Measurements from ENCODE around the gene SFTPA1. TPM values are rescaled to one million over a fixed set of nuclear protein-coding genes. Genes with fewer than 3 reads are reported as not detected.
"Not testable (repeated sequence)": the region's sequence is repeated elsewhere in the genome, so short reads cannot be mapped to it uniquely, and the experiment has no call there.

SFTPA1 gene
- total RNA-seq, 6 donors from 2014 or later, result 5,575 to 14,730 (median 10,328) TPM

DNA sequence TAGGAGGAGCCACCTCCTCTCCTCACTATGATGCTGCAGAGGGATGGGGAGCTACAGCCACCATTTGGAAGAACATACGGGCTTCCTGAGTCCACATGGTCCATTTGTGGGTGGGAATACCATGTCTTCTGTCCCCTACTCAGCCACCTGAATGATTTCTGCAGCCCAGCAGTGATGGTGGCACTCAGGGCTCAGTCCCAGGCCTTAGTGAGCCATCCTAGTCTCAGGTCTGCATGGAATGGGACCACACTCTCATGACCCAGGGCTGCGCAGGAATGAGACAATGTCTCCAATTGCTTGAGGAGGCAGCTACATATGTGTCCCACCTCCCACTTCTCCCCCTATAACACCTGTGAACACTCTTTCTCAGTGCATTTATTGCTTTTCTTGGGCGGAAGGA lies 4.8 kb downstream of the SFTPA1 start:
- ATAC-seq (ENCODE audit: low FRiP score in 2 of 2) (peak; percentile 15 to 19), DNase-seq (no peak)
- H3K4me3 ChIP-seq, result no peak overlapping the region
- no peaks in the 10 kb centered on the region for H3K27me3 ChIP-seq
- no peaks in the 10 kb centered on the region for H3K36me3 ChIP-seq
- no peaks in the 10 kb centered on the region for H3K9me3 ChIP-seq
- TF ChIP-seq POLR2AphosphoS5 (IDR thresholded peaks at IDR 0.05) (no peak), POLR2A (IDR thresholded peaks at IDR 0.05) (peak in 1 of 4 donors; percentile 86), EP300 (IDR thresholded peaks at IDR 0.05) (no peak)
- no peak overlapping the region for H3K27ac ChIP-seq
- no peaks in the 10 kb centered on the region for H3K4me1 ChIP-seq
- WGBS, 2 donors, result 64 to 73% methylated on average over 3 of the region's 3 CpGs

DNA sequence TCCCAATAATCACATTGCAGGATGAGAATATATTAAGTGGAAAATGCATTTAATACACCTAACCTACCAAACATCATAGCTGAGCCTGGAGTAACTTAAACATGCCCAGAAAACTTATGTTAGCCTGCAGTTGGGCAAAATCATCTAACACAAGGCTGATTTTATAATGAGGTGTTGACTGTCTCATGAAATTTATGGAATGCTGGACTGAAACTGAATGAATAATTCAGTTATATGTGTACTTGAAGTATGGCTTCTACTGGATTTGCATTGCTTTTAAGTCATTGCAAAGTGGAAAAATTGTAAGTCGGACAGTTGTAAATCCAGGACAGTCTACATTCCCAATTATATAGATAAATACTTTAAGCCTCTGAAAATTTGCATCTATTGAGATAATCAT lies 5.4 kb downstream of the SFTPA1 start:
- DNase-seq (no peak), ATAC-seq (ENCODE audit: low FRiP score in 2 of 2) (no peak)
- H3K27me3 ChIP-seq, result no peaks in the 10 kb centered on the region
- TF ChIP-seq, protein P1, sequence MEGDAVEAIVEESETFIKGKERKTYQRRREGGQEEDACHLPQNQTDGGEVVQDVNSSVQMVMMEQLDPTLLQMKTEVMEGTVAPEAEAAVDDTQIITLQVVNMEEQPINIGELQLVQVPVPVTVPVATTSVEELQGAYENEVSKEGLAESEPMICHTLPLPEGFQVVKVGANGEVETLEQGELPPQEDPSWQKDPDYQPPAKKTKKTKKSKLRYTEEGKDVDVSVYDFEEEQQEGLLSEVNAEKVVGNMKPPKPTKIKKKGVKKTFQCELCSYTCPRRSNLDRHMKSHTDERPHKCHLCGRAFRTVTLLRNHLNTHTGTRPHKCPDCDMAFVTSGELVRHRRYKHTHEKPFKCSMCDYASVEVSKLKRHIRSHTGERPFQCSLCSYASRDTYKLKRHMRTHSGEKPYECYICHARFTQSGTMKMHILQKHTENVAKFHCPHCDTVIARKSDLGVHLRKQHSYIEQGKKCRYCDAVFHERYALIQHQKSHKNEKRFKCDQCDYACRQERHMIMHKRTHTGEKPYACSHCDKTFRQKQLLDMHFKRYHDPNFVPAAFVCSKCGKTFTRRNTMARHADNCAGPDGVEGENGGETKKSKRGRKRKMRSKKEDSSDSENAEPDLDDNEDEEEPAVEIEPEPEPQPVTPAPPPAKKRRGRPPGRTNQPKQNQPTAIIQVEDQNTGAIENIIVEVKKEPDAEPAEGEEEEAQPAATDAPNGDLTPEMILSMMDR (IDR thresholded peaks at IDR 0.05), result no peak
- no peak for TF ChIP-seq POLR2AphosphoS5 (IDR thresholded peaks at IDR 0.05)
- no peak for TF ChIP-seq EP300 (IDR thresholded peaks at IDR 0.05)
- no peak for TF ChIP-seq POLR2A (IDR thresholded peaks at IDR 0.05)
- H3K9me3 ChIP-seq, result no peaks in the 10 kb centered on the region
- no peaks in the 10 kb centered on the region for H3K36me3 ChIP-seq
- H3K27ac ChIP-seq, result no peak overlapping the region
- no peak overlapping the region for H3K4me3 ChIP-seq
- no peaks in the 10 kb centered on the region for H3K4me1 ChIP-seq
- 56 to 69% methylated on average over 1 of the region's 1 CpG for WGBS, 2 donors

DNA sequence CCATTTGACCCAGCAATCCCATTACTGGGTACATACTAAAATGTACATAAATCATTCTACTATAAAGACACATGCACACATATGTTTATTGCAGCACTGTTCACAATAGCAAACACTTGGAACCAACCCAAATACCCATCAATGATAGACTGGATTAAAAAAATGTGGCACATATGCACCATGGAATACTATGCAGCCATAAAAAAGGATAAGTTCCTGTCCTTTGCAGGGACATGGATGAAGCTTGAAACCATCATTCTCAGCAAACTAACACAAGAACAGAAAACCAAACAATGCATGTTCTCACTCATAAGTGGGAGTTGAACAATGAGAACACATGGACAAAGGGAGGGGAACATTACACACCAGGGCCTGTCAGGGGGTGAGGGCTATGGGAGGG lies 12.9 kb downstream of the SFTPA1 start:
- H3K27ac ChIP-seq; H3K27me3 ChIP-seq; H3K4me3 ChIP-seq; H3K36me3 ChIP-seq; DNase-seq; H3K9me3 ChIP-seq; ATAC-seq (ENCODE audit: low FRiP score in 2 of 2); H3K4me1 ChIP-seq: not testable (repeated sequence)

GRCh38 chr10:79627075-79627474 lies 16.3 kb downstream of the SFTPA1 start:
- 57 to 69% methylated on average over 2 of the region's 2 CpGs for WGBS, 2 donors
- Histone ChIP-seq H3K4me1 (peaks cover 0 to 6% (median 0%) of the 10 kb centered on the region in 4 donors), H3K36me3 (no peaks in the 10 kb centered on the region), H3K4me3 (no peak overlapping the region), H3K27ac (no peak overlapping the region), H3K27me3 (no peaks in the 10 kb centered on the region), H3K9me3 (no peaks in the 10 kb centered on the region)
- ATAC-seq (ENCODE audit: low FRiP score in 2 of 2) (no peak), DNase-seq (no peak)
- TF ChIP-seq EP300 (IDR thresholded peaks at IDR 0.05), result no peak

DNA sequence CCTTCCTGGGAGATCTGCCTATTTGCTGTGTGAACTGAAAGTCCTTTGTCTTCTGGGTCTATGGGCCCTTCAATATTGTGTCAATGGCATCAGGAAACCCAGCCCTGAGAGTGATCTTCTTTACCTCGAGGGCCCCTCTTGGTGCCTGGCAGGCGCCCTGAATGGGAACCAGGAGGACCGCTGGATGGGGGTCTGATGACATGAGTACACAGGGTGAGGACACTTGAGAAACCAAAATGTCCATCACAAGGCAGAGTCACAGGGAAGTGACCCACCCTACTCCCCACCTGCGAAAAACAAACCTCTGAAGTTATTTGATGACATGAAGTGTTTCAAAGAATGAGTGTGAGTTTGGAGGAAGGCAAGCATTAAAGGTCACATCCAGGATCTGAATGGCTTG lies 17.3 kb downstream of the SFTPA1 start:
- DNase-seq (no peak), ATAC-seq (ENCODE audit: low FRiP score in 2 of 2) (peak in 1 of 2 donors; percentile 69)
- Histone ChIP-seq H3K27ac (no peak overlapping the region), H3K9me3 (no peaks in the 10 kb centered on the region), H3K4me1 (peaks cover 0 to 6% (median 0%) of the 10 kb centered on the region in 4 donors), H3K27me3 (no peaks in the 10 kb centered on the region), H3K4me3 (no peak overlapping the region), H3K36me3 (no peaks in the 10 kb centered on the region)
- 57 to 71% methylated on average over 4 of the region's 4 CpGs for WGBS, 2 donors
- no peak for TF ChIP-seq EP300 (IDR thresholded peaks at IDR 0.05)
- TF ChIP-seq POLR2A (IDR thresholded peaks at IDR 0.05), result no peak
- TF ChIP-seq, protein P1 (IDR thresholded peaks at IDR 0.05), result no peak
- no peak for TF ChIP-seq POLR2AphosphoS5 (IDR thresholded peaks at IDR 0.05)

DNA sequence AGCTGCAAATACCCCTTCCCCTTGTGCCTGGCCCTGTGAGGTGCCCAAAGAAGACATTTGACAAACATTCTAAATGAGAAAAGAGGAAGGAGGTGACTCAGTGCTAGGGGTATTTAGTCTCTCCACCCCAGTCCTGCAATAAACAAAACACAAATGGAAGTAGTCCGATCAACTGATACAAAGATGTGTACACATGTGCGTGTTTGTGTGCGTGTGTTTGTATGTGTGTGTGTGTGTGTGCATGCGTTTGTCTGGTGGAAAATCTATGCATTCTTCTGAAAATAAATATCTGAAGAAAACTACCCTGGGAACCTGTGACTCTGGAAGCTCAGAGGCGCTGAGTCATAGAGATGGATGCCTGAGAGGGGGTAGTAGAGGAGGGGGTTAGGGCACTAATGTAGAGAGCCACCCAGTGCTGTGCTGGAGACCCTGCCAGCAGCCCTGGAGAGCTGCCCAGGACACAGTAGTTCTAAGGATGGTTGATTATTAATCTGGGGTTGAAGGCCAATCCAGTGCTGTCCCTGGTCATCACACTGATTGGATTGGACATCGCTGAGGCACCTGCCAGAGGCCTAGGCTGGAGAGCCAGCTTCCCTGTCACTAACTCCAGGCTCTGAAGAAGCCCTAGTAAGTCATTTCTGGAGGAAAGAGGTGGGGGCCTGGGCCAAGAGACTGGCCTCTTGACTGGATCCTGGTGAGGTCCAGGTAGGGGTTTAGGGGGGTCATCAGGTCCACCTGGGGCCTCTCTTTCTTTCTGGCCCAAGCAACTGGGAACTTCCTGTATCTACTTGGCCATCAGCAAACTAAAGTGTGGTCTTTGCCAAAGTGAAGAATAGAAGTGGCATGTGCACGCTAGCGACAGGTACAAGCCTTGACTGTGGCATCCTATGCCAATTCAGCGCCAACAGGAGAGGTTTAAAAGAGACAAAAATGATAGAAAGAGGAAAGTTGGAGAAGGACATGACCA lies 18.5 kb downstream of the SFTPA1 start:
- no peaks in the 10 kb centered on the region for H3K36me3 ChIP-seq
- no peak for DNase-seq
- H3K9me3 ChIP-seq, result no peaks in the 10 kb centered on the region
- no peaks in the 10 kb centered on the region for H3K27me3 ChIP-seq
- ATAC-seq (ENCODE audit: low FRiP score in 2 of 2), result peak in 1 of 2 donors; percentile 34
- no peak for TF ChIP-seq POLR2A (IDR thresholded peaks at IDR 0.05)
- no peak for TF ChIP-seq POLR2AphosphoS5 (IDR thresholded peaks at IDR 0.05)
- TF ChIP-seq, protein P1 (IDR thresholded peaks at IDR 0.05), result no peak
- TF ChIP-seq EP300 (IDR thresholded peaks at IDR 0.05), result no peak
- H3K4me1 ChIP-seq, result peaks cover 0 to 6% (median 0%) of the 10 kb centered on the region in 4 donors
- WGBS, 2 donors, result 90 to 92% methylated on average over 8 to 9 of the region's 9 CpGs
- H3K4me3 ChIP-seq, result no peak overlapping the region
- no peak overlapping the region for H3K27ac ChIP-seq
